HG03521 (cell line): ENCODE measurements around the gene NPAS3.

Source experiments
- ATAC-seq: cut with Tn5 transposase; IDR thresholded peaks from one replicate; pipeline ENCODE4 v1.9.1; 2021; ENCODE audit warnings: mild to moderate bottlenecking, moderate library complexity; ENCODE audit not compliant: unreplicated experiment

NPAS3 gene

DNA sequence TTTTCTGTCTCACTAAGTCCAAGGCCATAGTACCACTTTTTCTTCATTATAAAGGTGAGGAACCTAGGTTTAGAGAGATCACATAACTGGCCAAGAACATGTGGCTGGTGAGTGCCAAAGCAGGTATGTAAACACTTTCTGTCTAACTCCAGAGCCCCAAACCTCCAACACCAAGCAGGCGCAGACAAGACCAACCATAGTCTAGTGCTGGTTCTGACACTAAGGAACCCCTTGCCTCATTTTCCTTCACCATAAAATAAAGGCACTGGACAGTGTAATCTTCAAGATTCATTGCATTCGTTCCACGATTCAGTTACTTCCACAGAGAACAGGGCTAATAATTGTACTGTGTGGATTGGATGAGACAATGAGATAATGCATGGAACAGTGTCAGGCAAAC lies 71.0 kb downstream of the NPAS3 start:
- ATAC-seq = no peak

DNA sequence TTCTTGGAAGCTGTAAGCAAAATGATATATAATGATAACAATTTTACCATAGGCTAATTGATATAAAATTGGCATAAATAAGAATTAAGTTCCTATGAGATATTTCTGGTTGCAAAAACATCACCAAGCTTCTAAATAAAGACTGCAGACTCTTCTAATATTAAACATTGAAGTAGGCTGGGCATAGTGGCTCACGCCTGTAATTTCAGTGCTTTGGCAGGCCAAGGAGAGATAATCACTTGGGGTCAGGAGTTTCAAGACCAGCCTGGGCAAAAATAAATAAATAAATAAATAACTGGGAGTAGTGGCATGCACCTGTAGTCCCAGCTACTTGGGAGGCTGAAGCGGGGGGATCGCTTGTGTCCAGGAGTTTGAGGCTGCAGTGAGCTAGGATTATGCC lies 71.8 kb downstream of the NPAS3 start:
- ATAC-seq = no peak

DNA sequence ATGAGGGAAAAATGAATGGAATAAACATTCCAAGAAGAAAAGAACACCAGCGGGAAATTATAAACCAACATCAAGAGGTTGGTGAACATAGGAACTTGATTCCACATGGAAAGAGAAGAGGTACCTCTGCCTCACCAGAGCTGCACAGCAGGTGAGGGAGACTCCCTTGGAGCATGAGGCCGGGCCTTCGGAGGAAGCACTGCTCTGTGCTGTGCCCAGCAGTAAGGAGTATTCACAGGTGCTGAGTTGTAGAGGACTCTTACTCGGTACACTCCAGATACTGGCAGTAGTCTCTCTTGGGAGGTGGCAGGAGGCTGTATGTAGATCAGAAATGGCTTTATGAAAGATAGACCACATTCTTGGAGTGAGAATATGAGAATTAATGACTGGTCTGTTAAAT lies 76.0 kb downstream of the NPAS3 start:
- no peak for ATAC-seq

DNA sequence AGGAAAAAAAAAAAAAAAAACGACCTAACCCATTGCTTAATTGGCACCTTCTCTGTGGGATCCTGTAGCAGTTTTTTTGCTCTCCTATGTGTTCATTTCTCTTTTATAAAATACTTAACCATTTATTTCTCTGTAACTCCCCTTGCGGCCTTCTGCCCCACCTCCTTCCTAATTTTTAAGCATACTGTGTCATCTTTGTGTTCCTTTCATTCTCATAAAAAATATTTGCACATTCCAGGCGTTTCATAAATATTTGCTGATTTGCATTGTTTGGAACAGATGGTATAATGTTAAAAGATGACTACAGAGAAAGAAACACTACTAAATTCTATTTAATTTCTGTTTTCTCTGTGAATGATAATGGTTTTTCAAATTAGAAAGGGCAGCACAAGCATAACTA lies 77.9 kb downstream of the NPAS3 start:
- ATAC-seq = no peak

DNA sequence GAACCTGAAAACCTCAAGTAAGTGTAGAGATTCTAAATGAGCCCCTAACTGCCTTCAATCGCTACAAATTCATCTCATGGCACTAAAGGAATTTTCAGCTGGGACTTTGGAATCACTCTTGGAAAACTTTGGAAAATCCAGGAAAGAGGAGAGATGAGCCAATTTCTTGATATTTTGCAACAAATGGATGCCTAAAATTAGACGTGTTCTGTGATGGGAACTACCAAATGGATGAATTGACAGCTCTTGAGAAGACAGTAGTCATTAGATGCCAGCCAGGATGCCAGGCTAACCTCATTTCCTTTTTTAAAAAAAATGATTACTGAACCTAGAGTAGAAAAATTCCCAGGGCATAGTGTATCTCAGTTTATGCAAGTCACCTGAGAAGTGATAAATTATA lies 78.3 kb downstream of the NPAS3 start:
- no peak for ATAC-seq

DNA sequence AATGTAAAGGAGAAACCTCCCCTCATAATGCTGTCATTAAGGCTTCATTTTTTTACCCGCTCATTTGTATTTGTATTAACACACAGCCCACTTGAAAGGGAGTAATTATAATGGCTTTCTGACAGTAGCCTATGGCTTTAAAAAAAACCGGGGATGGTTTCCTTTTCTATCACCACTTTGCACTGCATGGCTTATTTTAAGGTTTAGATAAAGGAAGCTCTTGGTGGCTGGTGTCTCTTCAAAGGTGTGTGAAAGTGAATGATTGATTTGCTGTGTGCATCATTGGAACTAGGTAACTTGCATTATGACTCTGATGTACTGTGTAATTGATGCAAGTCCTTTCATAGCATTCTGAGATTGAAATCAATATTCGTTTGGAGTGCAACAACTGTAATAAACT lies 80.7 kb downstream of the NPAS3 start:
- ATAC-seq = no peak

DNA sequence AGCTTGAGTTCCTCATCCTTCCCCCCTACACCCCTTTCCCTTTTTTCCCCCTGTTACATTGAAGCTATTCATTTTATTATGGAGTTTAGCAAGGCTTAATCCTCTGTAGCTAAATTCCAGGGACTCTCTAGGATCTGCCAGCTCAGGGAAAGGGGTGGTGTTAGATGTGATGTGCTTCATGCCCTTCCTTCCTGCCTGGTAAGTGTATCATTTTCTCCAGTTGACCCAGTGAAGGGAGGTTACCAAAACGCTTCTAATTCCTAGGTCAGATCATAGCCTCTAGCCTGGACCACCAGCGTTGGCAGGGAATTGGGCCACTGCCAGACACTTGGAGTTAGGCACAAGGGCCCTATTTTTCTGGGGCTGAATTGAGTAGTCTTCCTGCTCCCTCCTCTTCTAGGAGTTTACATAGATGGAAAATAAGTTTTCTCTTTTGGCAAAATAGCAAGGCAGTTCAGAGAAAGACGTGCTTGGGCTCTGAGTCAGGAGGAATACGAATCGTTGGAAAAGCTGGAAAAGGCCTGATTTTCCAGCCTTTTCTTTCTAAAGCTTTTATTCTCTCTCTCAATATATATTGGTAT lies 88.3 kb downstream of the NPAS3 start:
- no peak for ATAC-seq

DNA sequence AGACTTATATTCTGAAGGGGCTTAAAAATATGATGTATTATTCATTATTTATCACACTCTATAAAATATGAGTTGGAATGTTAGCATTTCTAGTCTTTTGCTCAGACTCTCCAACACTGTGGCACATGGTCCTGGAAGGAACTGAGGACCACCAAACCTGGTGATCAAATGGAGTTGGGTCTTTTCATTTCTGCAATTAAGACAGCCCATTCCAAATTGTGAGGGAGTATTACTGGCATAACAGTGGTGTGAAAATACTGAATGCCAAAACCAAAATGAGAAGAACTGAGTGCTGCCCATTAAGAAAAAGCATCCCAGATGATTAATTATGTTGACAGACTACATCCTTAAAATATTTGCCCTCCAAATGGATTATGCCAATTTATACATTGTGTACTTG lies 90.8 kb downstream of the NPAS3 start:
- no peak for ATAC-seq

DNA sequence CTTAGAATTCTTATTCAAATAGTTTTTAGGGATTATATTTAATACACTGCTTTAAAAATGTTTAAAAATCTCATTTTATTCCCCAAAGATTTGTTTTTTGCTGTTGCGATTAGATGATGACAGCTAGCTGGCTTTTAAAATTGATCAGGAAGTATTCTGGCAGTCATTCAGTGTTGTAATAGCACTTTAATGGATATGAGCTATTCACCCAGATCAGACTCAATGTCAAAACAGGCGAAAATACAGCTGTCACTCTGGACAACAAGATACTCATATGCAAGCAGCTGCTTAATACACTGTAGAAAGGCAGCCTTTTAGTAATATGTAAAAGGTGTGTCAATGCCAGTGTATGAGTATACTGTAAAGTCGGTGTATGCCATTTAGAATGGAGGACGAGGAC lies 91.7 kb downstream of the NPAS3 start:
- ATAC-seq = no peak

DNA sequence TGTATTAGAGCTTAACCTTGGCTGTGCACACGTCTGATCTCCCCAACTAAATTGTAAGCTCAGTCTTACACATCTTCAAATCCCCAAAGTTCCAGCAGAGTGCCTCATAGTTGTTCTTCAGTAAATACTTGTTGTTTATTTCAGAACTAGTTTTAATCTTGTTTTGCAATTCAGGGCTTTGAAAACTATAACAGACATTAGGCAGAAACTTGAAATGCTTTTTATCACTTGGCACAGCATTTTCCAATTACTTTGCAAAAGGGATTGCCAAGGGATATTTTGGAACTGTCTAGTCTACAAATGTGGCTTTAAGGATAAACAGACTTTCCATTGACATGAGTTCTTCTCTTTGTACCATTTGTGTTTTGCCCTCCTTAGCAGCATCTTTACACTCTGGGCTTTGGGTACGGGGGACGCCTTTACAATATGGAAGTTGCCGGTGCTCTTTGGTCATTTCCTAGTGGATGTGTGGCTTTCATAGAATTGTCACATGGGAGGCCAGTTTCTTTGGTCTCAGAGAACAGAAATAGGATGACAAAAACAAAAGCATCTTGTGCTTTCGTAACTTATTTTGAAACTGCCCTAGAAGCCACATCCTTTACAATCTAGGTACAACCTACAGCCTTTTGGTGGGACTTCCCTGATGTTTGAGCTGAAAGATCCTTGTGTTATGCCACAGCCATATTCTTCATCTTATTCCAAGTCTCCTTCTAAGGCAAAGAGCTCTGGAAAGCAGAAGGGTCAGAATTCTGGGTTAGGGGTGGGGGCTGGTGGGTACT lies 96.9 kb downstream of the NPAS3 start:
- ATAC-seq = no peak

DNA sequence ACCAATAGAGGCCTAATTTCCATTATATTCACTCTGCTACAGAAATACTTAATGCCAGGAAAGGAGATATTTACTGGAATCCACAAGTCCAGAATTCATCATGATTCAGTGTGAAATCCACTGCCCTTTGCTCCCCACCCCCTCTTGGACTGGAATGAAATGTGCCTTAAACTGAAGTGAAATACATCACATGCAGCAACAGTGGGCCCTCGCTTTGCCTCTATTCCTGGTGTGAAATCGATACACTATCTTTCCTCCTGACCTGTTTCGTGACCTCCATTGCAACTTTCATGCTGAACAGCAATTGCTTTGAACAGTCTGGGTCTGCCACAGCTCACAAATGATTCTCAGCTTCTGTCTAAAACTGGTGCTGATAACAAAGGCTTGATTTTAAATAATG lies 100.6 kb downstream of the NPAS3 start:
- ATAC-seq = no peak

DNA sequence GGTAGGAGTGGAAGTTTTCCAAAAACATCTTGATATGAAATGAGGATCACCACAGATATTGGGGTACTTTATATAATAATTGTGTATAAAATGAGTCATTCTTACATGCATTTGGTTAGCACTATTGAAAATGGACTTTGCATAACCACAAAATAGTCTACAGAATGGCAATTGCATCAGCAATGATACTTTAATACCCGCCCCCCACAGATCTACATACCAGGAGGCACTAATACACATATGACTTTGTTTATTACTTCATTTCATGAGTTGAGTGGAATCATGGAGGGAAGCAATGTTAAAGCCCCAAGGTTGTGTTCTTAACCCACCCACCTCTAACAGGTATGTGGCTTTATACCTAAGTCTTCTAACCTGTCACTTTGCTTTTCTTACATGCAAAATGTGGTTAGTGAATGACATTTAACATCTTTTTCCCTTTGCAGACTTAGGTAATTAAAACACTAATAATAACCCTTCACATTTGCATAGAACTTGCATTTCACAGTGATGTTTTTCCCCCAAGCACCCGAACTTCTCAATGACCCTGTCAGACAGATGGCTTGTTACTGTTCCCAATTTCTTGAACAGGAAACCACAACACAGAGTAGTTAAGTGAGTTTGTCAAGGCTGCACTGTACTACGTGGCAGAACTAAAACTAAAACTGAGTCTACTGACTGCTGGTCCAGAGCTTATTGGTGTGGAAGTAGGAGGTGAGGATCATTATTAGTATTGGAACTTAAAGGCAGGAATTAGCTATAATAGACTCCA lies 101.9 kb downstream of the NPAS3 start:
- ATAC-seq = no peak

DNA sequence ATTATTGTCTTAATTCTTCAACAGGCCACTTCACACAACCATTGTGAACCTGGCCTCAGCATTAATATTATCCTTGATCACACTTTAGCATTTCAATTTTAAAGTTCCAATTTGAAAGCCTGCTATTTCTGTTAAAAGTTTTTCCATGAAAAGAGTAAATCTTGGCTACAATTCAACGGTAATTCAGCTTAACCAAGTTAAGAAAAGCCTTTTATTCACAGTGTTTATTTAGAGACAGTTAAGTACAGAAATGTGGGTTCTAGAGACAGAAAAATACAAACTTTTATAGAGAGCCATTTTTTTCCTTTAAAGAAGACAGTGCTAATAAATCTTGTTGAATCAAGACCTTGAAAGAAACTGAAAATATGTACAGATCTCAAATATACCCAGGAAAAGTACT lies 103.9 kb downstream of the NPAS3 start:
- no peak for ATAC-seq

DNA sequence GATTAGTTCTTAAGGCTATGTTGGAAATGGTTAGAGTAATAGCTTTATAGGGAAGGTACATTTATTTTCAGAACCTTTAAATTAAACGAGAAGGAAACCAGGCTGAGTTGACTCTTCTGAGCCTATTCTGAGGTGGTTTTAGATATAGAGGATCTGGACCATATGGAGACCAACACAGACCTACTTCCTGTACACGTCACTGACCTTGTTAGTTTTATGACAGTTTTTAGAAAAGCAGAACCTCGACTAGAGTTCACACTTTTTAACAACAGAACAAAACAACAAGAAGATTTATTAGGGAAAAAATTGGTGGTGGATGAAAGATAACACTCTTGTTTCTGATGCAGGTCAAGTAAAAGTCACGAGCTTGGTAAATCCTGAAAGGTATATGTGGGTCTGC lies 107.1 kb downstream of the NPAS3 start:
- ATAC-seq = no peak

DNA sequence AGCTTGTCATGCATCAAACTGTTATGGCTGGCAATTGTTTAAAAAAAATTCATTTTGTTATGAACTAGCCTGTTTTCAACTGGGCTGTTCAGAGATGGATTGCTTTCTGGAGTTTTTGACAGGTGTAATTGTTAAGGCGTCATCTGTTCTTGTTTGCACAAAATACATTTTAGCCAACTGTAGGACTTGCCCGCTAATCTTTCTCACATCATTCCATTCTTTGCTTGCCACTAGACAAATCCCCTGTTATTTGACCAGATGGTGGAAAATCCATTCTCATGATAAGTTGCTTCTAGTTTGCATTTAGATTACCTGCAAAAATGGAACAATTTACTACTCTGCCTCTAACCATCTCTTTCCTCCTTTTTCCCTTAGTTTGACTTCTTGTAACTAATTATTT lies 114.3 kb downstream of the NPAS3 start:
- ATAC-seq = no peak

DNA sequence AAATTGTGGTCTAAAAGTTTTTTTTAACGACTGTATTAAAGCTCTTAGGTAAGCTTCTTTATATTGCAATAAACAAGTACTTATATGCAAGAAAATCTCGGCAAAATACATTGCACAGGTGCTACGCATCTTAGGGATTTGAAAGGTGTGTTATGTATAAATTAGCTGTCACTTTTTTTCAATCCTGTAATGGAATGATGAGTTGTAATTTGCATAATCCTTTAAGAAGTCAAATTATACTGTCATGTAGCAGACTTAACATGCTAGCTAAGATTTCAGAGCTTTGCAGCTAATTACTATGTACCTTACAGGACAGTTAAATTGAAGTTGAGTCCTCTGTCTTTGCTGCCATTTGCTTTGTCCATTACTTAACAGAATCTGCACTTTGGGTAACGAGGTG lies 117.5 kb downstream of the NPAS3 start:
- ATAC-seq = no peak

DNA sequence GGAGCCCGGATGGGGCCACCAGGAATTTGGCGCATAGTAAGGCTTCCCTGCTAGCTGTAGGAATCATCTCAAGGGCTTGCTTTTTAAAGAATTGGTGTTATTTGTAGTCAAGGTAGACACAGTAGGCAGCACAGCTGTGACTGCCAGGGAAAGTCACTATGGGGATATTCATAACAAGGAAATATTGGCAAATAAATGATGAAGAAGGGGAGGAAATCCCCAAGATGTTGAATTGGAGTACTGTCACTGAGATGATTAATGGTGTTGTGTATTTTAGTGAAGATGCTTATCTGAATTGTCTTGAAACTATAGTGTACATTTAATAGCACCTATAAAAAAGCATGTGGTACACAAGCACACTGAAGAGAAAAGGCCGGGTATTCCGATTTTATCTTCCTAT lies 118.9 kb downstream of the NPAS3 start:
- no peak for ATAC-seq

DNA sequence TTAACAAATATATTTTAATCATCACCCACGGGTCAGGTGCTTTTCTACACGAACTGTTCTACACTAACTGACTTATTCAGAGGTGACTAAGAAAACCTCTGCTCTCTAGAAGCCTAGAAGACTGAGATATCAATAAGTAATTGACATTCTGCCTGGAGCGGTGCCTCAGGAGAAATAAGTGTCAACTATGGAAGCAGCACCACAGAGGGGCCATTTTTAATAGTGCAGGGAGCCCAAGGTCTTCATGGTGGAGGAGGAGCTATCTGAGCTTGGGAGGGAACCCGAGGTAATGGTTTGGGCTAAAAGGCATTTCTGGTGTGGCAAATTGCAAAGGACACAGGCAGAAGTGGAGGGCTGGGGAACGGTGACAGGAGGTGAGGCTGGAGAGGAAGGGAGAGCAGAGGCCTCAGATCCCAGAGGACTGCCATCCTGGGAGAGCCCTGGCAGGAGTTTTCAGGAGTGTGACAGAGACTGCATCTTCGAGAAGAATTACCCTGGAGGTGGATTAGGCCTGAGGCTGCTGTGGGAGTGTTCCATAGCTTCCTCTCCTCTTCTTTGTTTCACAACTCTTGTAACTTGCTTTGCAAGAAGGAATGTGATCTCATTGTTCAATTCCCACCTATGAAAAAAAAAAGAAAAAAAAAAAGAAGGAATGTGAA lies 123.1 kb downstream of the NPAS3 start:
- ATAC-seq = no peak

DNA sequence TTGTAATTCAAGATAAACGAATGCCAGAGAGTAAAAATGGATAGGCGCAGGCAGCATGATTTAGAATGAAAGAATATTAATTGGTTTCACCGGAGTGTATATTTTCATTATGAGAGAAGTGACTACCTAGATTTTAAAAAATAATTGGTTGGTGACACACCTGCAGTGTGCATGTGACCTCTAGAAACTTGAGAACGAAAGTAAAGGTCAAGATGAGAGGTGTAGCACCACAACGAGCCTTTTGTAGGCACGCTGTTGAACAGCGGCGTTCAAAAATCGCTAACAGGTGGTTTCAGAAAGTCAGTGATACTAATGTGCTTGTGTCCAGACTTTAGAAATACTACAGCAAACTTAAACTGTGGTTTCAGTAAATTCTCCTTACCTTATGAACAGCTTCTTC lies 123.8 kb downstream of the NPAS3 start:
- ATAC-seq = no peak

DNA sequence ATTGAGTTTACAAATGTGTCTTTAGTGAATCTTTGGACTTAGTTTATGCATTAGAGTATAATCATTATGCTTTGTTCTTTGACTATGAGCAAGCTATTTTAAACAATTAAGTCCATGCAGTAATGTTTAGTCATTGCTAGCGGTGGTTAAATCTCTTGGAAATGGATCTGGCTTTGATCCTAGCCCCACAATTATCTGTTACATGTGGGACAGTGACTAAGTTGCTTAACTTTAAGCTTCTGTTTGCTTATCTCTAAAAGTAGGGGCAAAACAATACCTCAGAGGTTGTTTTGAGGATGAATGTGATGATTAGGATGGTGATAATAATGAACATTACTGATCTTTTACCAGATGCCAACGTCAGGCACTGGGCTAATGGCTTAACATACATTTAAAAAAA lies 124.2 kb downstream of the NPAS3 start:
- ATAC-seq = no peak

DNA sequence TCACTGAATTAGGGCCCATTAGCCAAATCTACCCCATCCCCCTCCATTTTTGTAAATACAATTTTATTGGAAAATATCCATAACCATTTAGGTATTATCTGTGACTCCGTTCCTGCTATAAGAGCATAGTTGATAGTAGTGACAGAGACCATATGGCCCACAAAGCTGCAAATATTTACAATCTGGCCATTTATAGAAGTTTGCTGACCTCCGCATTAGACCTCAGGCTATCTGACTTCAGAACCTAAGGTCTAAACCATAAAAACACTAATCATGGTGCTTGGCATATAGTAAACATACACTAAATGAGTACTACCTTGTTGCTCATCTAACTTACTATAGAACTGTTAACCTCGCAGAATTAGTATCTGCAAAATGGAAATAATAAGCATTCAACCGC lies 124.8 kb downstream of the NPAS3 start:
- no peak for ATAC-seq

DNA sequence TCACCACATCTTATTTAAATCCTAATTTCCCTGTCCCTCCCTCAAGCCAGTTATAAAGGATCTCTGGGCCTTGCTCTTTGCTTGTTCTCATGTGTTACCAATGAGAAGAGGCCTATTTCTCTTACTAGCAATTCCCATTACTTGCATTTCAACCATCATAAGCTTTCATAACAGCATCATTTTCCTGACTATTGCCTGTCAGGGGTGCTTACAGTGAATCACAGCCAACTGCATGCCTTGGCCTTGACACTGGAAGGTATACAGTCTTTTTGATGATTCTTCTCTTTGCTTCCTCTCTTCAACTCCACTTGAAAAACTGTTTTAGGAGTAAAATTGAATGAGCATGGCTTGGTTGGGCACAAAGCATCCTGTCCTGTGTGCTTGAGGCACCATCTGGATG lies 127.0 kb downstream of the NPAS3 start:
- ATAC-seq = no peak
